ENCODE results near the gene PPP1R11. TPM values are rescaled to one million over a fixed set of nuclear protein-coding genes. Genes with fewer than 3 reads are reported as not detected.
A peak's percentile ranks its signal among the peaks of the same experiment; 100 is the strongest.
"Not testable (repeated sequence)": the region's sequence is repeated elsewhere in the genome, so short reads cannot be mapped to it uniquely, and the experiment has no call there.

PPP1R11 gene, protein sequence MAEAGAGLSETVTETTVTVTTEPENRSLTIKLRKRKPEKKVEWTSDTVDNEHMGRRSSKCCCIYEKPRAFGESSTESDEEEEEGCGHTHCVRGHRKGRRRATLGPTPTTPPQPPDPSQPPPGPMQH
- 29.4 and 38.9 TPM in 2 replicates for total RNA-seq (2012; rRNA removed)

DNA sequence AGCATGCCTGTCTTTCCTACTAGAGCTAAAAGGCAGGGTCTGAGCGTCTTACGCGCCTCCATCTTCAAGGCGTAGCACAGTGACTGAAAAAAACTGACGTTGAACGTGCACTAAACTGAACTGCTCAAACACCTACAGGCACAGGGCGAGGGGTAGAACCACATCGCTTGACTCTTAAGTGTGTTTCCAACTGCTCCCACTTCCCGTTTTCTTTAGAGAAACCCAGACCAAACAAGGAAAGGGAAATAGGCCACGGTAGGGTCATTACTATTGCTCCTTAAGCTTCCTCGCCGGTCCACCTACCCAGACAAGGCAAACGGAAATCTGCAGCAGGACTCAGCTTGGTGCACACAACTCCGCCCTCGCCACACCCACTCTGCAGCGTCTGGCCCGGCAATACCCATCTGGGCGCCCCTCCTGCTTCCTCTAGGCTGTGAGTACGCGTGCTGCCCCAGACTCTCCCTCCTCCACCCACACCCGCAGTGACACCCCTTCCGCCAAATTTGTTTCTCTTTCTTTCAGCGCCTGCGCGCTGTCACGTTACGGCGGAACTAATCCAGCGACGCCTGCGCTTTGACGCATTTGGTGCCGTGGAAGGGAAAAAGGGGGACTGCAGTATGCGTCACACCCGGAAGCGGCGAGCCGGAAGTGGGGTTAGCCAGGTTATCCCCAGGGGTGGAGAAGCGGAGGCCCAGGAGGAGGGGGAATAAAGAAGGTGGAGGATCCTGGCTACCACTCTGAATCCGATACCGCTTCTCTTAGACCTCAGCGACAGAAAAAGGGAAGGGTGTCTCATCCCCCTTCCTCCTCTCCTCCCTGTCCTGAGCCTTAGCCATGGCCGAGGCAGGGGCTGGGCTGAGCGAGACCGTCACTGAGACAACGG lies at the start of gene PPP1R11:
Gene PPP1R11 (plus strand): TSS at position 622 of the 883 bp plus-strand sequence. CDS start 213 bp downstream, at position 835.
- Histone ChIP-seq H3K4me3 (ENCODE audit: low read length) (peak within 1 kb of the TSS; percentile 75), H3K36me3 (ENCODE audit: insufficient read depth, low read length) (peaks cover 23% of the 10 kb centered on the region), H3K27me3 (ENCODE audit: control insufficient read depth, insufficient read depth, low read length) (peaks cover 5% of the 10 kb centered on the region), H3K4me2 (ENCODE audit: low read length) (peak within 1 kb of the TSS; percentile 89), H3K9me3 (replicated peaks; ENCODE audit: low read length) (no peaks in the 10 kb centered on the region), H3K9ac (ENCODE audit: low read depth, low read length) (peak within 1 kb of the TSS; percentile 86), H3K4me1 (ENCODE audit: control insufficient read depth, insufficient read depth, low read length) (peaks cover 22% of the 10 kb centered on the region)

DNA sequence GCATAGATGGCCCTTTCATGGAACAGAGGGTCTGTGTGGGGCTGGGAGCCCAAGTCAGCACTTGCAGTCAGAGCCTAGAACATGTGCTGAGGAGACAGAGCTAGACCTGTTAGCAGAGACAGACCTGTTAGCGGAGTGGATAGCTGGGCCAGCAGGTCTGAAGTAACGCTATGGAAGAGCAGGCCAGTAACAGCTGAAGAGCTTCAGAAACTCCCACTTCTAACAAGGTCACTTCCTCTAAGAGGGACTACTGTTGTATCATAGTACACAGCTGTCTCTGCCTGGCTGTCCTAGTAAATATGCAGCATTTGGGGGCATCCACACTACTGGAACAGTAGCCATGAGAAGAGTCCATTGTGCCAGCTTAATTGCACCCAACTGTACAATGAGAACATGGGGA lies 47.2 kb upstream of the PPP1R11 start:
- Histone ChIP-seq H3K9me3 (replicated peaks; ENCODE audit: low read length) (no peaks in the 10 kb centered on the region), H3K4me1 (ENCODE audit: control insufficient read depth, insufficient read depth, low read length) (no peaks in the 10 kb centered on the region), H3K4me3 (ENCODE audit: low read length) (no peak overlapping the region), H3K27me3 (ENCODE audit: control insufficient read depth, insufficient read depth, low read length) (no peaks in the 10 kb centered on the region), H3K9ac (ENCODE audit: low read depth, low read length) (no peak overlapping the region), H3K36me3 (ENCODE audit: insufficient read depth, low read length) (no peaks in the 10 kb centered on the region), H3K4me2 (ENCODE audit: low read length) (no peak overlapping the region)

DNA sequence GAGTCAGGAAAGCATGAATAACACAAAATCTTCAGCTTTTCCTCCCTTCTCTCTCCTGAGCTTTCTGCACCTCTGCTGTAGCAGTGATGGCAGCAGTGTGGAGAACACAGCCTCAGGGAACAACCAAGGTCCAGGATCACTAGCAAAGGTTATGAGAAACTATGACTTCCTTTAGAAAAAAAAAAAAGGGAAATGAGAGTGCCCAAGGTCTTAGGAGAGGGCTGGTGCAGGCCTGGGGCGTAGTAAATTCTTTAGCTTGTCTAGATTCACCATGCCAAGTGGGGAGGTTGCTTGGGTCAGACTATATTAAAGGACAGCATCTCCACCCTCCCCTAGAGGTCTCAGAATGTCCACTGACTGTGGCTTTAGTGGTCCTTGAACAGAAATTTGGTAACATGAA lies 46.4 kb upstream of the PPP1R11 start:
- H3K9me3 ChIP-seq (replicated peaks; ENCODE audit: low read length), result no peaks in the 10 kb centered on the region
- H3K9ac ChIP-seq (ENCODE audit: low read depth, low read length), result no peak overlapping the region
- H3K27me3 ChIP-seq (ENCODE audit: control insufficient read depth, insufficient read depth, low read length), result no peaks in the 10 kb centered on the region
- no peak overlapping the region for H3K4me2 ChIP-seq (ENCODE audit: low read length)
- no peak overlapping the region for H3K4me3 ChIP-seq (ENCODE audit: low read length)
- H3K4me1 ChIP-seq (ENCODE audit: control insufficient read depth, insufficient read depth, low read length), result no peaks in the 10 kb centered on the region
- H3K36me3 ChIP-seq (ENCODE audit: insufficient read depth, low read length), result no peaks in the 10 kb centered on the region

DNA sequence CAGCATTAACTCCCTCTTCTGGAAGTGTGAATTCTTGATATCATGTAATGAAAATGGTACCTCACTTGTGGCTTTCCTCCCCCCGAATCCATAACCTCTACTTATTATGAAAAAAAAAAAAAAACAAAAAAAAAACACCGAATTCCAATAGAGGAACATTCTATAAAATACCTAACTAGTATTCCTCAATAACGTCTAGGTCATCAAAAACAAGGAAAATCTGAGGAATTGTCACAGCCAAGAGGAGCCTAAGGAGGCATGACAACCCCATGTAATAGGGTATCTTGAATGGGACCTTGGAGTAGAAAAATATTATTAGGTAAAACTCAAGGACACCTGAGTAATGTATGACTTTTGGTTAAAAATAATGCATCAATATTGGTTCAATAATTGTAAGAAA lies 44.8 kb upstream of the PPP1R11 start:
- Histone ChIP-seq H3K9ac (ENCODE audit: low read depth, low read length) (no peak overlapping the region), H3K4me1 (ENCODE audit: control insufficient read depth, insufficient read depth, low read length) (no peaks in the 10 kb centered on the region), H3K4me2 (ENCODE audit: low read length) (no peak overlapping the region), H3K4me3 (ENCODE audit: low read length) (no peak overlapping the region), H3K36me3 (ENCODE audit: insufficient read depth, low read length) (no peaks in the 10 kb centered on the region), H3K9me3 (replicated peaks; ENCODE audit: low read length) (no peaks in the 10 kb centered on the region), H3K27me3 (ENCODE audit: control insufficient read depth, insufficient read depth, low read length) (no peaks in the 10 kb centered on the region)

DNA sequence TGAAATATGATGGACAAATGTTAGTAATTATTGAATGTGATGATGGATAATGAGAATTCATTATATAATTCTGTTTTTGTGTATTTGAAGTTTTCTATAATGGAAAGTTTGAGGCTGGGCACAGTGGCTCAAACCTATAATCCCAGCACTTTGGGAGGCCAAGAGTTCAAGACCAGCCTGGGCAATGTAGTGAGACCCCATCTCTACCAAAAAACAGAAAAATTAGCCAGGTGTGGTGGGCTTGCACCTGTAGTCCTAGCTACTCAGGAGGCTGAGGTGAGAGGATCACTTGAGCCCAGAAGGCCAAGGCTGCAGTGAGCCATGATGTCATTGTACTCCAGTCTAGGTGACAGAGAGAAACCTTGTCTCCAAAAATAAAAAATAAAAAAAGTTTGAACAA lies 44.3 kb upstream of the PPP1R11 start:
- H3K4me1 ChIP-seq (ENCODE audit: control insufficient read depth, insufficient read depth, low read length); H3K36me3 ChIP-seq (ENCODE audit: insufficient read depth, low read length); H3K4me3 ChIP-seq (ENCODE audit: low read length); H3K27me3 ChIP-seq (ENCODE audit: control insufficient read depth, insufficient read depth, low read length); H3K9ac ChIP-seq (ENCODE audit: low read depth, low read length); H3K4me2 ChIP-seq (ENCODE audit: low read length); H3K9me3 ChIP-seq (replicated peaks; ENCODE audit: low read length): not testable (repeated sequence)

DNA sequence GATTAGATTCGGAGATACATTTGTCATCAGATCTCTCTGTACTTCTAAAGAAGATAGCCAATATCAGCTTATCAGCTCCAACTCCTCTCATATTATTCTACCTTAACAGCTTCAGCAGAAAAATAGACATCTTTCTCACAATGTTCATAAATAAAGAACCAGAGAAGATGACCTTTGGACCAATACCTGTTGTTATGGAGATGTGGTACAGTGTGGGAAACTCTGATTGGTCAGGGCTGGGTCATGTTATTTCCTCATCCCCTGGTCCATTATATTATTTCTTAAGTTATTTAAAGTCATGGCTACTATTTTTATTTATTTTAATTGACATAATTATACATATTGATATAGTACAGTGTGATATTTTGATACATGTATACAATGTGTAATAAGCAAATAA lies 41.8 kb upstream of the PPP1R11 start:
- H3K27me3 ChIP-seq (ENCODE audit: control insufficient read depth, insufficient read depth, low read length), result no peaks in the 10 kb centered on the region
- H3K9me3 ChIP-seq (replicated peaks; ENCODE audit: low read length), result no peaks in the 10 kb centered on the region
- no peak overlapping the region for H3K4me3 ChIP-seq (ENCODE audit: low read length)
- H3K4me2 ChIP-seq (ENCODE audit: low read length), result no peak overlapping the region
- H3K4me1 ChIP-seq (ENCODE audit: control insufficient read depth, insufficient read depth, low read length), result no peaks in the 10 kb centered on the region
- H3K36me3 ChIP-seq (ENCODE audit: insufficient read depth, low read length), result no peaks in the 10 kb centered on the region
- H3K9ac ChIP-seq (ENCODE audit: low read depth, low read length), result no peak overlapping the region

DNA sequence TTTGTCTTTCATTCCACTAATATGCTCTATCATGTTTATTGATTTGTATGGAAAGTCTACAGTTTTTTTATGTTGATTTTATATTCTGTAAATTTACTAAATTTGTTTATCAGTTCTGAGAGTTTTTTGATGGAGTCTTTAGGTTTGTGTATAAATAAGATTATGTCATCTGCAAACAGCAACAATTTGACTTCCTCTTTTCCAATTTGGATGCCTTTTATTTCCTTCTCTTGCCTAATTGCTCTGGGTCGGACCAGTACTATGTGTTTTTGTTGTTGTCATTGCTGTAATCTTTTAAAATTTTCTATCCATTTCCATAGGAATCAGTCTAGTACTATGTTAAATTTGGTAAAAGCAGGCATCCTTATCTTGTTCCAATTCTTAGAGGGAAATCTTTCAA lies 37.4 kb upstream of the PPP1R11 start:
- no peaks in the 10 kb centered on the region for H3K27me3 ChIP-seq (ENCODE audit: control insufficient read depth, insufficient read depth, low read length)
- H3K4me1 ChIP-seq (ENCODE audit: control insufficient read depth, insufficient read depth, low read length), result no peaks in the 10 kb centered on the region
- H3K4me3 ChIP-seq (ENCODE audit: low read length), result no peak overlapping the region
- H3K9me3 ChIP-seq (replicated peaks; ENCODE audit: low read length), result no peaks in the 10 kb centered on the region
- no peak overlapping the region for H3K4me2 ChIP-seq (ENCODE audit: low read length)
- H3K9ac ChIP-seq (ENCODE audit: low read depth, low read length), result no peak overlapping the region
- no peaks in the 10 kb centered on the region for H3K36me3 ChIP-seq (ENCODE audit: insufficient read depth, low read length)

DNA sequence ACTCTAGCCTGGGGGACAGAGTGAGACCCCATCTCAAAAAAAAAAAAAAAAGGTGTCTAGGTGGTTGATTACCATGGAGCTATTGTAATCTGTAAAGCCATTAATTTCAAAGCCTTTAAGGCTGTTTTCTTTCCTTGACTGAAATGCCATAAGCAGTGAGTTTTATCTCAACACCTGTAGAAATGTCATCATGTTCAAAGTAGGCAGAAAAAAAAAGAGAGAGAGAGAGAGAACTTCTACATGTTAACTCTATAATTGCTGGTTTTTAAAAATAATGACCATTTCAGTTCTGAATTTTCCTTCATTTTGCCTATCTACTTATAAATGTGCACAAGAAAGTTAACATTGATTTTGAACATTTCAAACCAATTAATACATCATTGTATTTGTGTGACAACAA lies 35.6 kb upstream of the PPP1R11 start:
- H3K36me3 ChIP-seq (ENCODE audit: insufficient read depth, low read length), result no peaks in the 10 kb centered on the region
- H3K4me1 ChIP-seq (ENCODE audit: control insufficient read depth, insufficient read depth, low read length), result no peaks in the 10 kb centered on the region
- no peak overlapping the region for H3K4me3 ChIP-seq (ENCODE audit: low read length)

DNA sequence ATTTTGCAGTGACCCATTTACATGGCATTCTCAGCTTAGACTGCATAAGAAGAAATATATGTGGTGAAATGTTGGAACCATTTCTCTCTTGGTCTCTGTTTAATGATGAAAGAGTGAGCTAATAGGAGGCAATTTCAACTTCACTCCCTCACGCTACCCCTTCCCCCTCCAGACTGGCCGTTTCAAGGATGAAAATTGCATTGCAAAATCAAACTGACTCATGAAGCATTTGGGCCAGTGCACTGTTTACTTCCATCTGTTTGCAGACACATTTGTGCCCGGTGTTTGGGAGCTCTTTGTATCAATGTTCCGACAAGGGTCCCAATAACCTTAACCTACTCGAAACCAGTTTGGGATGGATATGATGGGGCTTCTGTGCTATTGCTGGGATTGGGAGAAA lies 33.6 kb upstream of the PPP1R11 start:
- H3K4me3 ChIP-seq (ENCODE audit: low read length); H3K9me3 ChIP-seq (replicated peaks; ENCODE audit: low read length); H3K4me2 ChIP-seq (ENCODE audit: low read length); H3K36me3 ChIP-seq (ENCODE audit: insufficient read depth, low read length); H3K4me1 ChIP-seq (ENCODE audit: control insufficient read depth, insufficient read depth, low read length); H3K27me3 ChIP-seq (ENCODE audit: control insufficient read depth, insufficient read depth, low read length); H3K9ac ChIP-seq (ENCODE audit: low read depth, low read length): not testable (repeated sequence)

More for the DNA sequence above, 35.6 kb upstream of the PPP1R11 start:
- Histone ChIP-seq H3K4me2 (ENCODE audit: low read length) (no peak overlapping the region), H3K9me3 (replicated peaks; ENCODE audit: low read length) (no peaks in the 10 kb centered on the region), H3K9ac (ENCODE audit: low read depth, low read length) (no peak overlapping the region), H3K27me3 (ENCODE audit: control insufficient read depth, insufficient read depth, low read length) (no peaks in the 10 kb centered on the region)

DNA sequence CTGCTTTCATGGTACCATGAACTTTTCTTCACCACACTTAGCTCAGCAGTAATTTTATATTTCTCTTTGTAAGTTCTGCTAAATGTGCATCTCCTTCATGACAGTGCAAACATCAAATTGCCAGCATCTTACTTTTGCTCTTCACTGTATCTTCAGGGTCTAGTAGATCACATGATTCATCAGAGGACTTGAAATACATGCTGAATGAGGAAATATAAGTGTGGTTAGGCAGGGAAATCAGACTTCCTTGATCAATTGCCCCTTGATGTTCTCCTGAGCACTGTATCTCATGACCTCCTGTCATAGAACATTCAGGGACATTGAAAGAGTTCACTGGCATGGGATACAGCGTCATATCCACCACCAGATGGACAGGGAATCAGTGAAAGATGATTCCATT lies 31.2 kb upstream of the PPP1R11 start:
- H3K36me3 ChIP-seq (ENCODE audit: insufficient read depth, low read length), result no peaks in the 10 kb centered on the region
- H3K27me3 ChIP-seq (ENCODE audit: control insufficient read depth, insufficient read depth, low read length), result no peaks in the 10 kb centered on the region
- no peaks in the 10 kb centered on the region for H3K4me1 ChIP-seq (ENCODE audit: control insufficient read depth, insufficient read depth, low read length)
- H3K9ac ChIP-seq (ENCODE audit: low read depth, low read length), result no peak overlapping the region
- no peak overlapping the region for H3K4me2 ChIP-seq (ENCODE audit: low read length)
- no peak overlapping the region for H3K4me3 ChIP-seq (ENCODE audit: low read length)
- no peaks in the 10 kb centered on the region for H3K9me3 ChIP-seq (replicated peaks; ENCODE audit: low read length)

DNA sequence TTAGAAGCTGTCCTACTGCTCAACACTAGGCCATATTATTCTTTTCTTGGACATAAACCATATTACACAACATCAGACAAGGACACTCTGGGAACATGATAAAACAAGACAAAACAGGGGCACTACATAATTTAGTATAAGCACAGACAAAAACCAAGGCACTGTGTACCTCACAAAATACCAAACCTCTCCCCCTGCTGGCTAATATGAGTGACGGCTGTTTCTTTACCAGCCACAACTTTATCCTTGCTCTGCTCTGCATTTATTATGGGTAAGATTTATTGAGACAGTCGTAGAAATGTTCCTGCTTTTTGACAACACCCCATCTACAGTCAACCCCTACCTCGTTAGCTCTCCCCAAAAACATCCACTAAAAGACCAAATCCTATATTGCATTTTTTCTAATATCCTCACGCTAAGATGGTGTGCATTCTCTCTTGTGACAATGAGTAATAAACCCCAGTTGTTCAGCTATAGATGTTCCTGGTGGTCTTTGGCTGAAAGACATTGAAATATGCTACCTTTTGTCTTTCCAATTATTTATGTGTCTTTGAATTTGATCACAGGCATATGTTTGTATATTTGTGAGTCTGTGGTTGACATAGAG lies 29.7 kb upstream of the PPP1R11 start:
- Histone ChIP-seq H3K4me1 (ENCODE audit: control insufficient read depth, insufficient read depth, low read length) (no peaks in the 10 kb centered on the region), H3K4me3 (ENCODE audit: low read length) (no peak overlapping the region), H3K9ac (ENCODE audit: low read depth, low read length) (no peak overlapping the region), H3K9me3 (replicated peaks; ENCODE audit: low read length) (no peaks in the 10 kb centered on the region), H3K4me2 (ENCODE audit: low read length) (no peak overlapping the region), H3K36me3 (ENCODE audit: insufficient read depth, low read length) (no peaks in the 10 kb centered on the region), H3K27me3 (ENCODE audit: control insufficient read depth, insufficient read depth, low read length) (no peaks in the 10 kb centered on the region)
